NCI-H345 treated with DMSO at 0.1 percent for 48 hours (cell line): ENCODE results near the gene AUP1.

ENCODE experiments used
- DNase-seq: peaks from one replicate; lab custom pipeline; 2025; ENCODE audit not compliant: unreplicated experiment; lab: John Stamatoyannopoulos, UW

Gene AUP1

GRCh38 chr2:74556831-74557370 is 27.4 kb upstream of the AUP1 start:
- DNase-seq = no peak

GRCh38 chr2:74556159-74556558 is 26.7 kb upstream of the AUP1 start:
- no peak for DNase-seq

- no peak for DNase-seq
These were observed 26.2 kb upstream of the AUP1 start for GRCh38 chr2:74555610-74556103.

GRCh38 chr2:74554820-74555531 is 25.5 kb upstream of the AUP1 start:
- no peak for DNase-seq

GRCh38 chr2:74553892-74554819 is 24.6 kb upstream of the AUP1 start, which contains the start of the genes DOK1 and LOXL3:
TSS of gene DOK1 (plus strand) at chr2:74554720. CDS start at chr2:74554755, 35 bp downstream.
TSS of gene LOXL3 (minus strand) at chr2:74553942. CDS start at chr2:74552634, 1,308 bp downstream.
- no peak for DNase-seq

GRCh38 chr2:74552914-74553811 is 23.7 kb upstream of the AUP1 start:
- DNase-seq = no peak

- no peak for DNase-seq
These were observed 22.7 kb upstream of the AUP1 start for GRCh38 chr2:74551942-74552913.

GRCh38 chr2:74551530-74551929 is 22.0 kb upstream of the AUP1 start:
- DNase-seq = no peak

- no peak for DNase-seq
These were observed 20.7 kb upstream of the AUP1 start for GRCh38 chr2:74550231-74550630.

- no peak for DNase-seq
These were observed 19.7 kb upstream of the AUP1 start for GRCh38 chr2:74548900-74549826.

GRCh38 chr2:74548285-74548899 is 18.9 kb upstream of the AUP1 start:
- DNase-seq = no peak

GRCh38 chr2:74546004-74546403 is 16.5 kb upstream of the AUP1 start:
- DNase-seq = no peak

- DNase-seq = no peak
These were observed 15.1 kb upstream of the AUP1 start for GRCh38 chr2:74544634-74545033.

GRCh38 chr2:74542978-74543377 is 13.5 kb upstream of the AUP1 start:
- no peak for DNase-seq

GRCh38 chr2:74540291-74540690 is 10.8 kb upstream of the AUP1 start:
- DNase-seq = no peak

- DNase-seq = no peak
These were observed 9.4 kb upstream of the AUP1 start for GRCh38 chr2:74538881-74539339.

GRCh38 chr2:74537140-74537539 is 7.6 kb upstream of the AUP1 start:
- DNase-seq = no peak
